GM19328 (cell line): Measurements from ENCODE around the gene C5orf58.
A peak's percentile ranks its signal among the peaks of the same experiment; 100 is the strongest.

ENCODE experiments used
- ATAC-seq: cut with Tn5 transposase; IDR thresholded peaks from one replicate; pipeline ENCODE4 v1.9.1; 2021; ENCODE audit warnings: mild to moderate bottlenecking, moderate library complexity; ENCODE audit not compliant: unreplicated experiment

Gene C5orf58

DNA sequence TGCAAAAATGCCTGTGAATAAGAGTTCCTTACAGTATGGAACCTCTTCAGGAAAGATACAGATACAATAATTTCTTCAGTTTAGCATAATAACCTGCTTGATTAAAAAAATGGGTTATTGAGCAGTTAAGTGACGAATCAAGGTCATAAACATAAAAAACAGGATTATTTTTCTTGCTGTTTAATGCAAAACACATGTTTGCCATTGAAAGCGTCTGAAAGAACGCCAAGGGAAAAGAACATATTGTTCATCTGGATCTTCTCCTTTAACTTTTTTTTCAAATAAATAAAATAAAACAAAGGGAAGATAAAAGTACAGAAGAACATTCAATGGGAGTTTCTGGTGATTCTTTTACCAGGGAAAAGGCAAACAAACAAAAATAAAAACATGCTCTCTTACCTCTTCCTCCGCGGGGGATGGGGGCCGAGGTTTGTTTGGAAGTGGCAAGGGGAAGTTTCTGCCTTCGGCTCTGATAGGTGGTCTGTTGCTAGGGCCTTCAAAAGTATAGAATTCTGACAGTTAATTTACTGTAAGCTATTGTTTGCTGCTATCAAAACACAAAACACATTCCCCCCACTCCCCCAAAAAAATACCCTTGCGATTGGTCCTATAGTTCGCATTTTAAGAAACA lies 20.1 kb downstream of the C5orf58 start:
- ATAC-seq: no peak

DNA sequence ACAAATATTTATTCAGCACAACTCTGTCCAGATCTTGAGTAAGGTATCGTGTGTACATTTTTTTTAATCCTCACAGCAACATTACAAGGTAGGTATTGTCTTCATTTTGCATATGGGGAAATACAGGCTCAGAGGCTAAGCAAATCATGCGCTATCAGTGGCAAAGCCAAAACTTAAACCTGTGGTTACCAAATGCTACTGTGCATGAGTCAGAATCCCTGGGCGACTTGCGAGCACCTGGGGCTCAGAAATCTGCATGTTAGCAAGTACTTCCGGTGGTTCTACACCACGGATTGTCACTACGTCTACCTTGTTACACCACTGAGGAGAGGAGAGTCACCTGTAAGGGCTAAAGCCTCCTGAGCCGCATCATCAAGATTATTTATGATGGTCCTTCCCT lies 21.3 kb downstream of the C5orf58 start:
- peak; percentile 95 for ATAC-seq

DNA sequence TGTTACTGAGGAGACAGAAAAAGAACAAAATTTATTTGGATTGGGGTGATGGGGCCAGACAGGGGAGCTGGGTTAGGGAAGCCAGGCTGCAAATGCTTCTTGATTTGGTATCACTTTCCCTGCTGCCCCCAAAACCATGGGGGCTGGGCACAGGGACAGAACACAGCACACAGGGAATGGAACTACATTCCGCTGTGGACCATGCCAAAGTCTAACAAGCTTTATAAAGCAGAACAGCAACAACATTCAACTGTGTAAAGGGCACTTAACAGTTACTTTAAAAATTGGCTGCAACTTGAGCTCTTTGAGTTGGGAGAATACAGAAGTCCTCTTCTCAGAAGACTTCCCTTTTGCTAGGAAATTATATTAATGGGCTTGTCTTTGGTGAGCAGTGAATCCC lies 23.8 kb downstream of the C5orf58 start:
- ATAC-seq: no peak

DNA sequence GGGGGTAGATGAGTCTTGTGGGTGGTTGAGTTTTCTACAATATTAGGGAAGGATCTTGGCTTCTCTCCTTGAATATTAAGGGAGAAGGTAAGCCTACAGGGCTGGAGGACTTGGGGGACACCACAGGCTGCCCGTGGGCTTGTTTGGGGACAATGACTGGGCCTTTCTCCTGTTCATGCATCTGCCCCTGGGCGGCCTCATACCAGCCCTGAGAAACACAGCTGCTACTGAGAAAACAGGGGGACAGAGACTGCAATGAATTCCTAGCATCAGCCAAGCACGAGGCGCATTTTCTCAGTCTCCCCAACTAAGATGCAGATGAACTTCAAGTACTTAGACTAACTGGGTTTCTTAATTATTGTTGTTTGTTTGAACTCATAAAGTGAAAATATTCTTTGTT lies 24.6 kb downstream of the C5orf58 start:
- ATAC-seq: no peak

DNA sequence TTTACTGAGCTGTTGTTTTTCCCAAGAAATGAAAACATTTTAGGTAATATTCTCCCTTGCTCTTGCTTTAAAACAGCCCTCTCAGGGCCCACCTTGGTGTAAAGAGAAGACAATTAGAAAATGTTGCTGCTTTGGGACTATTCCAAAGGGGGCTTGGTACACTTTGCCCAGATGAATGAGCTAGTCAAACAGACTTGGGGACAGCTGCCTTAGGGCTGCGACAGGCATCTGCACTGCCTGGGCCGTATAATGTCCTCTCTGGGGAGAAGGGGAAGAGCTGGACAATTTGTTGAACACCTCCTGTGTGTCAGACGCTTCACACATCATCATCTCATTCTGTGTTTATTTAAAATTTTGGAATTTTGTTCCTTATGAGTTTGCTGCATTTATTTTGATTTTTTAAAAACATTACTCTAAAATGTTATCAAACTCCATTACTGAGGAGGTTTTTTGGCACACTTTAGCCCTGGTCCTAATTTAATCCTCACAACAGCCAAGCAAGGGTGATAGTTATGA lies 28.8 kb downstream of the C5orf58 start:
- ATAC-seq: no peak

DNA sequence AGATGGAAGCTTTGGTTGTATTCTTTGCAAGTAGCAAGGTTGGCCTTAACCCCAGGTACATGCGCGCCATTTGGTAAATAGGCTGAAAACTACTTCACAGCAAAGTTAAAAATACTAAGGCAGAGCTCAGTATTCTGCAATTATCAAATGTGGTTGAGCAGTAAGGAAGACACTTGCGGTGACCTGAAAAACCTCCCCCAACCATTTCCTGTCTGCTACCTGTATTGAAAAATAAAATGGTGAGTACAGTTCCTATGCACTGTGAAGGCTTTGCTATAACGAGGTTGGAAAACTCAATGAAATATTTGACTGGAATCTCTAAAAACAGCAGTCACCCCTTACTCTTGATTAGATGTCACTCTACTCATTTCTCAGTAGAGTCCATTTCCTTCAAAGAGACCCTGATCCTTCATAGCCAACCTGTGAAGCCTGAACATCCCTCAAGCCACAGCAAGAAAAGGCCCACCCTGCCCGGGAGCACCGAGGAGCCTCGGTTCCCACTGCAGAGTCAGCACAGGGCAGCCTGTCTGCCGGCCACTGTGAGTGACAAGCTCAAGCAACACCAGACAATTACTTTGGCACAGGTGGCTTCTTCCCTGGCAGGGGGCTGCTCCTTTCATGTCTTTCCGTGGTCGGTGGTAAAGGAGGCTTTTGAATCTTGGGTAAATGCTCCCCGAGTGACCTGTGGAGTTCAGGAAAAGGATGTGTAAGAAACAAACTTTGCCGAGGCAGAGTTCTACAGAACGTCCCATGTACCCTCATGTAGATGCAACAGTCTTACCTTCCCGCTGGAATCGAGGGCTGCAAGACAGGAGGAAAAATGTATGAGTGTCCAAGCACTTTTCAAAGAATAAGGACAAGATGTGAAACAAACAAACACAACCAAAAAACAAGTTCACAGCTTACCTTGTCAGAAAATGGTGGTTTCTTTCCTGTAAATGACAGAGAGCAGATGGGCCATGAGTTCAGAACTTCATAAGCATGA lies 29.6 kb downstream of the C5orf58 start:
- no peak for ATAC-seq

DNA sequence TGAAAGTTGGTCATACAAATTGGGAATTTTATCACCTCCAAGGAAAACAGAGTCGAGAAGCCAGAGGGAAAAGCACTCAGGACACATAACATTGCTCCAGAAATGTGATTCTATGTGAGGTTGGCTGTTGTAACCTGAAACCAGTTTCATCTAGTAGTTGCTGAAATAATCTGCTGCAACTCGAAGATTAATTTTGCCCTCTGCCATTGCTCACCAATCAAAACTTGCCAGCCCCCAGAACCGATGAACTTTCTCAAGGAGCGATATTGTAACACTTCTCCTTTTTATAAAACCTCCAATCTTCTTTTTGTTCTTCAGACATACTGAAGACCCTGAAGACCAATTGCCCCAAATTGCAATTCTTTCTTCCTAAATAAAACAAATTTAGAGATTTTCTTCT lies 31.1 kb downstream of the C5orf58 start:
- no peak for ATAC-seq

DNA sequence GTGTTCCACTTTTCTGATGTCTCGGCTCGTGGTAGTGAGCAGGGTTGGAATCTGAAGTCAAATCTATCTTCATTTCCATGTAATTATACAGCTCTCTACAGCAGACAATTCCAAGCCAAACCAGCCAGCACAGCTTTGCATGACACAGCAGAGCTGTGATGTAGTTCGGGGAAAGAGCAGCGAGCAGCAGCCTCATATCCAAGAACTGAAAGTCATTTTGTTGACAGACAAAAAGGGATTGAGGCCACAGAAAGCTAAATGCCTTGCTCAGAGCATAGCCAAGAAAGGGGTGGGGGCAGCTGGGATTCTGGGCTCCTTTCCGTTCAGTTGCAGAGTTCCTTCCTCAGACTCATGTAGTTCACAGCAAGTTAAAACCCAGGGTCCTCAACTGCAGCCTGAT lies 32.7 kb downstream of the C5orf58 start:
- no peak for ATAC-seq

DNA sequence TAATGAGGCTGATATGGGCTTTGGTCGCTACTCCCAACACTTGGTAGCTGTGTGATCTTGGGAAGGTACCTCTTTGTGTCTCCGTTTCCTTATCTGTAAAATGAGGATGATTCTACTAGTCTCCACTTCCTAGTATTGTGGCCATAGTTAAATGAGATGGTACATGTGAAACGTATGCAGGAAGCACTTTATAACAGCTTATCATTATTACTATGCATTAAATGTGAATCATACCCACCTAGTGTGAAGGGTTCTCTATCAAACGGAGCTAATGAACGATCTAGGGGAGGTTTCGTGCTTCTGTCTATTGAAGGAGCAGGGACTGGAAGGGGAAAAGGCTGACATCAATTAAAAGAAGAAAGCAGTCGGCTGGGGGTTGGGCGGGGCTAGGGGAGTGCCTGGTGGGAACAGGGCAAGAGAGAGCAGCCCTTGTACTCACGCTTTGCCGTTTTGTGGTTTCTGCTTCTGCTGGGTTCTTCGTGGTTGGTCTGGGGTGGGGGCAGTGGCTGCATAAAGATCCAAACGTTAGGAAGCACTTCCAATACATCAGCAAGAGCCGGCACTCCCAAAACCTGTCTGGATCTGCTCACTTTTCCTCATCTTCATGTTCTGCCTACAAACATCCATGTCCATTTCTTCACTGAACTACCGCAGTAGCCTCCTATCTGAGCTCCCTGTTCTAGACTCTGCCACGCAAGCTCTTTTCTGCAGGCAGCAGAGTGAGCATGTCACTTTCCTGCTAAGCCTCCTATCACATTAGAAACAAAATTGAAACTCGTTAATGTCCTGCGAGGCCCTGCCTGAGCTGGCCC lies 34.0 kb downstream of the C5orf58 start:
- ATAC-seq: no peak

DNA sequence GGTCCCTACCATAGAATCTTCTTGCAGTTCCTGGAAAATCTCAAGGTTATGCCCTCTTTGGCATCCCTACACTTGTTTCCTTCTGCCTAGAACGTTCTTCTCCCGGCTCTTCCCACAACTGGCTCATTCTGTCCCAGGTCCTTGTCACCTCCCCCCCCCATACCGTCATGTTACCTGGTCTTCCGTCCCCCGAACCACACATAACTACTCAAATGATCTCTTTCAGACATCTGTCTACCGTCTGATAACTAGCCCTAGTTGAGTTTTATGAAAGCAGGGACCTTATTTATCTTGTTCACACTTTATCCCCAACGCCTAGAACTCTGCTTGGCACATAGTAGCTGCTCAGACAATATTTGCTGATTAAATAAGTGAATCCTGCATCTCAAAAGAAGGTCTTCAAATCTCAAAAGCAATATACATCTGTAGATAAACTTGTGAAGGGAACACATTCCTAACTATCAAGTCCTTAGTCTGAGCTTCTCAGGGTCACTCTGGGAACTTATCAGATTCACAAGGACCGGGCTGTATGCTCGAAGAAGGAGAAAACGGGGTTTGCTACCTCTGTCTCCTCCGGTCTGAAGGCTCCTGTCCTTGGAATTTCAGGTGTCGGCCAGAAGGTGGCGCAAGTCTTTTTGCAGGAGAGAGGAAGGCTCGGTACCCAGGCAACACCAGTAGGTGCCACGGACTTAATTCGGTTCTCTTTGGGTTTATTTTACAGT lies 34.8 kb downstream of the C5orf58 start:
- ATAC-seq: peak; percentile 83

DNA sequence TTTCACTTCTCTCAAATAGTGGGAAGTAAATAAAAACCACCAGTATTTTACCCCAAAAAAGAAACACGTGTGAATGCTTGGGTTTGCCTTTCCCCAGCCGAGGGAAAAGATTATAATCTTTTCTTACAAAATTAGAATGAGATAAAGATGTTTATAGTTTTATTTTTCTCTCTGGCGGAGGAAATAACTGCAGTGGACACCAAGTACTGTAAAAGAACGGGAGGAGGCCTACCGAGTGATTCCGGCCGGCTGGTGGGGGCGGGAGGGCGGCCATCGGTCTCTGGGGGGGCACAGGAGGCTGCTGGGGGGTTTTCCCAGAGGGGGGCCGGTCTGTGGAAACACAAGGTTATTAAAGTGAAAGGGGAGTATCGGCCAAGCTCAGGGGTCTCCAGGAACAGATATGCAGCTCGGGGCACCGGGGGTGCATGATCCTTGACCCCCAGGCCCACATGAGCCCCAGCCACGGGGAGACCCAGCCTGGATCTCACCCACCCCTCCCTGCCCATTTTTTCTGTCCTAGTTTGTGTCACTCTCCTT lies 35.4 kb downstream of the C5orf58 start:
- no peak for ATAC-seq

DNA sequence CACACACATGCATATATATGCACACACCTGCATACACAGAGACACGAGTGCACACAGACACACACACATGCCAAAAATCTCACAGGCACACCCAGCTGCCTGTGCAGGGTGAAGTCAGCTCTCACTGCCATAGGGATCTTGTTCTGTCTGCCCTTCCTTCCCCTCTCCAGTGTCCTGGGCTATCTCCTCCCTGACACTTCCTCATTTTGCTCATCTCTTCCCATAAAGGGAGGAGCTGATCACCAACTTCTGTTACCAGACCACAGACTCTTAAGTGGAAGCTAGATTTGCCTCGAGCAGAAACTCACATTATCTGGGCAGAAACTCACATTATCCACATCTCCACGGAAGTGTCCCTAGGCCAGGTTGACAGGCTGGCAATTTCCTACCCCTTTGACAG lies 36.1 kb downstream of the C5orf58 start:
- no peak for ATAC-seq

DNA sequence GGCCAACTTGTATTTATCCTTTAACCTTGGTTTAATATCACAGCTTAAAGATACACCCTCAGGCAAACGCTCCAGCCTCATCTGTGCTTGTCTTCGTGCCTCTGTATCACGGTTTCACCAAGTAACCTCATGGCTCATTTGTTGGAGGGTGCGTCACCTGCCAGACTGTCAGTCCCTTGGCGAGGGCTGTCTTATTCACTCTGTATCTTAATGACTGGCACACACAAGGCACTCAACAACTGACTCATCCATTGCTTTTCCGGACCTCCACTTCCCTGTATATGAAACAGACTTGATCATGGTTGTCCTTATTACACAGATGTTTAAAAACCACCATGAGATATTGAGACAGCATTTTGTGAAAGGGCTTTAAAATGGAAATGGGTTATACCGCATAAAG lies 36.8 kb downstream of the C5orf58 start:
- no peak for ATAC-seq

DNA sequence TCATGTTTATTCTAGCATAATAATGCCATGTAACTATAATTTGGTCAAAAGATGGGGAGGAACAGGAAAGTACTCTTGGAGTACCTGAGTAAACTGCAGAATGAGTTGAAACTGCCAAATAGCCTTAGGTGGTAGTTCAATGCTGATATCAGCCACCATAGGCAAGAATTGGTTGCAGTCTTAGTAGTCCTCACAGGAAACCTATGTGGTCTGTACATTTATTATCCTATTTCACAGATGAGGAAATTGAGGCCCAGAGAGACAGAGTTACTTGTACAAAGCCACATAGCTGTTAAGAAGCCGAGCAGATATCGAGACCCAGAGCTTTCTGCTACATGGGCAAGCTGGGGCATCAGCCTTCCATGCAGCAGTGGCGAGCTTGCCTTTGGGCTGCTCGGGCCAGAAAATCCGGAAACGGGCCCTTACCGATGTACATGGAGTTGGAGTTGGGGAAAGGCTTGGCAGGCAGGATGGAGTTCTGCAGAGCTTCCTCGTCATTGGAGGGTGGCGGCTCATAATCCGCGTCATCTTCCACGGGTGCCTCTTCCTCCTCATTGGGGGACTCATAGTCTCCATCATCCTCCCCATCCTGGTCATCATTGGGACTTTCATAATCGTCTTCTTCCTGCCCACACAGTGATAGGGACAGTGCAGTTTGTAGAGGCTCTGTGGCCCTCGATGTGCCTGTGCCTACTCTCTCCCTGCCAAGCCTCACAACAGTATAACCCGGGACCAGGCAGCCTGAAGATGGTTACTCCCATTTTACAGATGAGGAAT lies 37.7 kb downstream of the C5orf58 start:
- ATAC-seq: no peak

DNA sequence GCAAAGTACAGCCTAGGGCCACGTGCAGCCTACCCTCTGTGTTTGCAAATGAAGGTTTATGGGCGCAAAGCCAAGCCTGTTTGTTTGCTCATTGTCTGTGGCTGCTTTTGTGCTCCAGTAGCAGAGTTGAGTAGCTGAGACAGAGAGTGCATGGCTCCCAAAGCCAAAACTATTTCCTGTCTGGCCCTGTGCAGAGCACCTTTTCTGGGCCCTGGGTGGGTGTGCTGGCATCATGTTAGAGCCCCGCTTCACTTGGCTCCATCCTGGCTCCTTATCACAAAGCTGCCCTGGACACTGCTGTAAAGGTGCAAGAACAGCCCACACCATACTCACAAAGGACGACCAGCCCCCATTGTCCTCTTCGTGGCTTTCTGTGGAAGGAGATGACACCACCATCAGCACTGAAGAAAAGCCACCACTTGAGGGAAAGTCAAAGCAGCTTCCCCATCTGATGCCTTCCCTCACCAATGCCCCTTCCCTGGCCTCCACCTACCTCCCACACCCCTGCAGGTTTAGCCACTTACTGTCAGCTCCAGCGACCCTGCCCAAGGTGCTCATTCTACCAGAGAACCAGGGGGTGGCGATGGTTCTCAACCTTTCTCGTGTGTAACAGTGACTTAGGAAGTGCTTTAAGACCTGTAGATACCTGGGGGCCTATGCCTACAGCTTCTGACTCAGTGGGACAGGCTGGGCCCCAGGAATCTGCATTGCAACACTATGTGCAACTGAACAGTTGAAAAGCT lies 41.4 kb downstream of the C5orf58 start:
- no peak for ATAC-seq

DNA sequence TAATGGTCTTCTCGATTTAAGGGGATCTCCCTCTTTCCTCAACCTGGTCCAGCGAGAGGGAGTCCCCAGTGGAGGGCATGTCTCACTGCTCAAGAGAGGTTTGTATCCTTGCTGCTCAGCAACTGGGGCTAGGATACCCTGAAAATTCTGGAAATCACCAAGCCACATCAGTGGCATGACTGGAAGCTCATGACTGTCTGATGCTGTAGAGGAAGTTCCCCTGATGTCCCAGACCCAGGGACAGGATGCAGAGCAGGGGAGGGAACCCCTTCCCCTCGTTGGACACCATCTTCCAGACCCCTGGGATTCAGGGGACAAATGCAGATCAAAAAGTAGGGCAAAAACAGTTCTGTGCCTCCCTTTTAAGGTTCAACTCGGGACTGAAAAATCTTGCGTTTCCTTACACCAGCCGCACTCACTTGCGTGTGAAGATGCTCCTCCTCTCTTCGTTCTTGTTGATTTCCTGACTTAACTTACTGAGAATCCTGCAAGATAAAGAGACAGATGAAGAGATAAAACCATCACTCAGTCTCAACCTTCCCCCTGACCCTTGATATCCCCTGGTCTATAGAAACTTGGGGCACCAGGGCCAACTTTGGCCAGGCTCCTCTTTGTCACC lies 42.7 kb downstream of the C5orf58 start:
- no peak for ATAC-seq

DNA sequence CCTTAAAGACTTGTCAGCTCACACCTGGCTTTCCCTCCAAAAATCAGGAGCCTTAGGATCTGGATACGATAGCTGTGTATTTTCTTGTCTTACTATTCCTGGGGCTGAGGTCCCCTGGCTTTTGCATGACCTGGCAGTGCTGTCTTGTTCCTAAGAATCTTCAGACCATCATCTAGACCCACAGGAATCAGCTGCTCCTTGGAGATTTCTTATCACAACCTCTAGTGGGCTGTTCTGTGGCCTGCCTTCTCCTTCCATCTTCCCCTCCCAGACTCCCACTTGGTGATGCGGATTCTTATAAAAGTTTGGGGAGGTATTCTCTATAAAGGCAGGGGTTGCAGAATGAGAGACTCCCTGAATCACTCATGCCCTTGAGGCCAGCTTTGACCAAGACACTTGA lies 43.4 kb downstream of the C5orf58 start:
- ATAC-seq: no peak

DNA sequence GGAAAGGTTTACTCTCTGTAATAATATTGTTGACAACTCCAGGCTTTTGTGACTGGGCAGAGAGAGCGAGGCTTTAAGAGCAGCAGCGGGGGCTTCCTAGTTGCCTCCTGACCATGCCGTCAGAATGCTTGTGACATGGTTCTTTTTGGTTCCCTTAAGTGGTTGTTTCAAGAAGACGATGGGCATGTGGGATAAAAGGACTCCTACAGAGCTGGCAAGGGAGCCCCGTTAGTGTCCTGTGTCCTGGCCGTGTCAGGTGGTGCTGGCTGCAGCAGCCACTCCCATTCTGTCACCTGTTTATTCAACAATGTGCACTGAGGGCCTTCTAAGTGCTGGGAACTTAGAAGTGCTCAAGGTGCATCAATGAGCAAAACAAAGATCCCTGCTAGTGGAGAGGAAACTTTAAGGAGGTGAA lies 45.1 kb downstream of the C5orf58 start:
- ATAC-seq: no peak
